Measurements from ENCODE around the gene GPR87.
A peak's percentile ranks its signal among the peaks of the same experiment; 100 is the strongest.

Gene GPR87

GRCh38 chr3:151322511-151322910 is 5.9 kb upstream of the GPR87 start (continued):
- TF ChIP-seq, protein P1, sequence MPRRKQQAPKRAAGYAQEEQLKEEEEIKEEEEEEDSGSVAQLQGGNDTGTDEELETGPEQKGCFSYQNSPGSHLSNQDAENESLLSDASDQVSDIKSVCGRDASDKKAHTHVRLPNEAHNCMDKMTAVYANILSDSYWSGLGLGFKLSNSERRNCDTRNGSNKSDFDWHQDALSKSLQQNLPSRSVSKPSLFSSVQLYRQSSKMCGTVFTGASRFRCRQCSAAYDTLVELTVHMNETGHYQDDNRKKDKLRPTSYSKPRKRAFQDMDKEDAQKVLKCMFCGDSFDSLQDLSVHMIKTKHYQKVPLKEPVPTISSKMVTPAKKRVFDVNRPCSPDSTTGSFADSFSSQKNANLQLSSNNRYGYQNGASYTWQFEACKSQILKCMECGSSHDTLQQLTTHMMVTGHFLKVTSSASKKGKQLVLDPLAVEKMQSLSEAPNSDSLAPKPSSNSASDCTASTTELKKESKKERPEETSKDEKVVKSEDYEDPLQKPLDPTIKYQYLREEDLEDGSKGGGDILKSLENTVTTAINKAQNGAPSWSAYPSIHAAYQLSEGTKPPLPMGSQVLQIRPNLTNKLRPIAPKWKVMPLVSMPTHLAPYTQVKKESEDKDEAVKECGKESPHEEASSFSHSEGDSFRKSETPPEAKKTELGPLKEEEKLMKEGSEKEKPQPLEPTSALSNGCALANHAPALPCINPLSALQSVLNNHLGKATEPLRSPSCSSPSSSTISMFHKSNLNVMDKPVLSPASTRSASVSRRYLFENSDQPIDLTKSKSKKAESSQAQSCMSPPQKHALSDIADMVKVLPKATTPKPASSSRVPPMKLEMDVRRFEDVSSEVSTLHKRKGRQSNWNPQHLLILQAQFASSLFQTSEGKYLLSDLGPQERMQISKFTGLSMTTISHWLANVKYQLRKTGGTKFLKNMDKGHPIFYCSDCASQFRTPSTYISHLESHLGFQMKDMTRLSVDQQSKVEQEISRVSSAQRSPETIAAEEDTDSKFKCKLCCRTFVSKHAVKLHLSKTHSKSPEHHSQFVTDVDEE (CRISPR knock-in tag; IDR thresholded peaks at IDR 0.05), result no peak
- TF ChIP-seq ZFP3 (CRISPR knock-in tag; IDR thresholded peaks at IDR 0.05), result no peak
- TF ChIP-seq PATZ1 (CRISPR knock-in tag; IDR thresholded peaks at IDR 0.05; ENCODE audit: borderline replicate concordance), result no peak
- TF ChIP-seq RARB (CRISPR knock-in tag; IDR thresholded peaks at IDR 0.05), result no peak
- TF ChIP-seq GLIS3 (CRISPR knock-in tag; IDR thresholded peaks at IDR 0.05), result no peak
- no peak for TF ChIP-seq ISL1 (CRISPR knock-in tag; IDR thresholded peaks at IDR 0.05)

DNA sequence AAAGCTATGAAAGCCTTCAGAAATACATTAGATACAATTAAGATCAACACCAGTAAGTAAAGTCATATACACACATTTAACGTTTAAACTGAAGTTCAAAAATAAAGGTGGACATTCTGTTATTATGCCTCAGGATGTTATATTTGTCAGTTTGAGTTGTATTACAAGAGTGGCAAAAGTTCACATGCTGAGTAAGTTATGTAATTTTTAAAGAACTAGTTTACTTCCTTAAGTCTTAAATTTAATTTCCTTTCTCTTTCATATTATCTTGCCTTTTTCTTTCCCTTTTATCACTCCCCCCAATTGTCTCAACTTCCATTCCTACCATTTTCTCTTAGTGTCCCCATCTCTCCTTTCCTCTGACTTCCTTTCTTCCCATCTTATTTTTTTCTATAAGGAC is 4.9 kb upstream of the GPR87 start:
- ATAC-seq, result no peak
- no peak for TF ChIP-seq ARNTL (CRISPR knock-in tag; IDR thresholded peaks at IDR 0.05; ENCODE audit: borderline replicate concordance, low read depth)

DNA sequence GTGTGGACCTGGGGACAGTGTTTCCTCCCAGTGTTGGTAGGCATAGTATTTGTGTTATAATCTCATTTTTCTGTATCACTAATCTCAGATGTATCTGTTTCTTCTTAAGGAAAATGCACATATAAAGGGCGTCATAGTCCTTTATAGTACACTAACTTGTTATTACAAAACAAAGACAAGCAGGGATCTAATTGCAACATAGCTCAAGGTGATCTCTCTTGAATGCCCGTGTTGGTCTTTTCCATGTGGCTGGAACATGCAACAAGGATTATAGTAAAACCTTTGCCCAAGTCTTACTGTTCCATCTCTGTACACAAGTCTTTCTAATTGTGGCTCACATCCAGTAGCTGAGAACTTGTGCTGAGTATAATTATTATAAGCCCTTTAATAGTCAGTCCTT is 3.5 kb upstream of the GPR87 start:
- no peak for ATAC-seq
- TF ChIP-seq, protein P2, sequence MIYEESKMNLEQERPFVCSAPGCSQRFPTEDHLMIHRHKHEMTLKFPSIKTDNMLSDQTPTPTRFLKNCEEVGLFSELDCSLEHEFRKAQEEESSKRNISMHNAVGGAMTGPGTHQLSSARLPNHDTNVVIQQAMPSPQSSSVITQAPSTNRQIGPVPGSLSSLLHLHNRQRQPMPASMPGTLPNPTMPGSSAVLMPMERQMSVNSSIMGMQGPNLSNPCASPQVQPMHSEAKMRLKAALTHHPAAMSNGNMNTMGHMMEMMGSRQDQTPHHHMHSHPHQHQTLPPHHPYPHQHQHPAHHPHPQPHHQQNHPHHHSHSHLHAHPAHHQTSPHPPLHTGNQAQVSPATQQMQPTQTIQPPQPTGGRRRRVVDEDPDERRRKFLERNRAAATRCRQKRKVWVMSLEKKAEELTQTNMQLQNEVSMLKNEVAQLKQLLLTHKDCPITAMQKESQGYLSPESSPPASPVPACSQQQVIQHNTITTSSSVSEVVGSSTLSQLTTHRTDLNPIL (CRISPR knock-in tag; IDR thresholded peaks at IDR 0.05; ENCODE audit: low read depth), result no peak
- TF ChIP-seq PATZ1 (CRISPR knock-in tag; IDR thresholded peaks at IDR 0.05; ENCODE audit: borderline replicate concordance), result no peak
- TF ChIP-seq ZNF565 (CRISPR knock-in tag; conservative IDR thresholded peaks at IDR 0.05; ENCODE audit: low read depth), result no peak
- TF ChIP-seq BACH2 (CRISPR knock-in tag; IDR thresholded peaks at IDR 0.05; ENCODE audit: borderline replicate concordance), result no peak
- no peak for TF ChIP-seq ZC3H10 (CRISPR knock-in tag; IDR thresholded peaks at IDR 0.05)
- no peak for TF ChIP-seq ARNTL (CRISPR knock-in tag; IDR thresholded peaks at IDR 0.05; ENCODE audit: borderline replicate concordance, low read depth)
- TF ChIP-seq, protein P3, sequence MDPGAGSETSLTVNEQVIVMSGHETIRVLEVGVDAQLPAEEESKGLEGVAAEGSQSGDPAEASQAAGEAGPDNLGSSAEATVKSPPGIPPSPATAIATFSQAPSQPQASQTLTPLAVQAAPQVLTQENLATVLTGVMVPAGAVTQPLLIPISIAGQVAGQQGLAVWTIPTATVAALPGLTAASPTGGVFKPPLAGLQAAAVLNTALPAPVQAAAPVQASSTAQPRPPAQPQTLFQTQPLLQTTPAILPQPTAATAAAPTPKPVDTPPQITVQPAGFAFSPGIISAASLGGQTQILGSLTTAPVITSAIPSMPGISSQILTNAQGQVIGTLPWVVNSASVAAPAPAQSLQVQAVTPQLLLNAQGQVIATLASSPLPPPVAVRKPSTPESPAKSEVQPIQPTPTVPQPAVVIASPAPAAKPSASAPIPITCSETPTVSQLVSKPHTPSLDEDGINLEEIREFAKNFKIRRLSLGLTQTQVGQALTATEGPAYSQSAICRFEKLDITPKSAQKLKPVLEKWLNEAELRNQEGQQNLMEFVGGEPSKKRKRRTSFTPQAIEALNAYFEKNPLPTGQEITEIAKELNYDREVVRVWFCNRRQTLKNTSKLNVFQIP (CRISPR knock-in tag; IDR thresholded peaks at IDR 0.05; ENCODE audit: borderline replicate concordance, low read depth), result no peak
- no peak for TF ChIP-seq TOX (CRISPR knock-in tag; IDR thresholded peaks at IDR 0.05; ENCODE audit: borderline replicate concordance)
- TF ChIP-seq CSDC2 (CRISPR knock-in tag; IDR thresholded peaks at IDR 0.05), result no peak
- TF ChIP-seq SNAI2 (CRISPR knock-in tag; IDR thresholded peaks at IDR 0.05), result no peak
- no peak for TF ChIP-seq ISL1 (CRISPR knock-in tag; IDR thresholded peaks at IDR 0.05)

DNA sequence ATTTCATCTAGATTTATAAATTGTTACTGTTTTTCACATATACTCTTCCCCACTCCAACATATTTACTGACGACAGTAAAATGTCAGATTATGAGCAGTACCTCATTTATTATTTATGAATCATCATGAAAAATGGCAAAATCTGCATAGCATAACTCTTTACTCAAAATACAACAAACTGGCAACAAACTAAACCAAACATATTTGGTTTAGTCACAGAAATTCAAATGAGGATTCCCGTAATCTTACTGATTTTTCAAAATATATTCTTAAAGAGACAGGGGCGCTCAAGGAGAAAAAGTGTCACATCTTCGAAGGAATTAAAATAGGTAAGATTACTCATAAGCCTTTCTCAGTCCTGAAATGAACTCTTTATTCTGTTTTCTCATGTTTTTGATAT is 3.0 kb upstream of the GPR87 start:
- ATAC-seq, result peak; percentile 70
- no peak for TF ChIP-seq TOX (CRISPR knock-in tag; IDR thresholded peaks at IDR 0.05; ENCODE audit: borderline replicate concordance)
- peak; percentile 41 for TF ChIP-seq ISL1 (CRISPR knock-in tag; IDR thresholded peaks at IDR 0.05)

DNA sequence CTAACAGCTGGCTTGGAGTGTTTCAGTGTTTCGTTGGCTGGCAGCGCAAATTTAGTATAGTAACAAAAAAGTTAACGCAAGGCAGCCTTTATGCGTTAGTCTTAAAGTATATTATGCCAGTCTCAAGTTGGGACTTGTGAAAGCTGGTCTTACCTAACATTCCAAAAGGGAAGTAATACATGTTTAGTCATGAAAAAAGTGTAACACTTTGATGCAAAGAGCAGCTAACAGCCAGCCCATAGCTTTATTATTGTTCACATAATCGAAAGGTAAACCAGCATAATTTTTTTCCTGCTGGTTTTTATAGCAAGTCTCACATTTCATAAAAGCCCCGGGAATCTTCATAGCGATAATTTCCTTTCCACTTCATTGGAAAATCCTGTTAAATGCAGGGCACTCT is 2.4 kb upstream of the GPR87 start:
- no peak; the same call in 2 of the 3 replicates for ATAC-seq
- TF ChIP-seq, protein P4, sequence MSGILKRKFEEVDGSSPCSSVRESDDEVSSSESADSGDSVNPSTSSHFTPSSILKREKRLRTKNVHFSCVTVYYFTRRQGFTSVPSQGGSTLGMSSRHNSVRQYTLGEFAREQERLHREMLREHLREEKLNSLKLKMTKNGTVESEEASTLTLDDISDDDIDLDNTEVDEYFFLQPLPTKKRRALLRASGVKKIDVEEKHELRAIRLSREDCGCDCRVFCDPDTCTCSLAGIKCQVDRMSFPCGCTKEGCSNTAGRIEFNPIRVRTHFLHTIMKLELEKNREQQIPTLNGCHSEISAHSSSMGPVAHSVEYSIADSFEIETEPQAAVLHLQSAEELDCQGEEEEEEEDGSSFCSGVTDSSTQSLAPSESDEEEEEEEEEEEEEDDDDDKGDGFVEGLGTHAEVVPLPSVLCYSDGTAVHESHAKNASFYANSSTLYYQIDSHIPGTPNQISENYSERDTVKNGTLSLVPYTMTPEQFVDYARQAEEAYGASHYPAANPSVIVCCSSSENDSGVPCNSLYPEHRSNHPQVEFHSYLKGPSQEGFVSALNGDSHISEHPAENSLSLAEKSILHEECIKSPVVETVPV (CRISPR knock-in tag; IDR thresholded peaks at IDR 0.05), result no peak
- no peak for TF ChIP-seq TCF4 (CRISPR knock-in tag; IDR thresholded peaks at IDR 0.05; ENCODE audit: borderline replicate concordance)
- TF ChIP-seq ISL1 (CRISPR knock-in tag; IDR thresholded peaks at IDR 0.05), result no peak
- no peak for TF ChIP-seq ZNF70 (CRISPR knock-in tag; IDR thresholded peaks at IDR 0.05)
- no peak for TF ChIP-seq PATZ1 (CRISPR knock-in tag; IDR thresholded peaks at IDR 0.05; ENCODE audit: borderline replicate concordance)
- TF ChIP-seq OSR1 (CRISPR knock-in tag; IDR thresholded peaks at IDR 0.05), result no peak
- no peak for TF ChIP-seq ESRRG (CRISPR knock-in tag; IDR thresholded peaks at IDR 0.05)
- no peak for TF ChIP-seq ZC3H10 (CRISPR knock-in tag; IDR thresholded peaks at IDR 0.05)
- no peak for TF ChIP-seq ZFP3 (CRISPR knock-in tag; IDR thresholded peaks at IDR 0.05)
- TF ChIP-seq PPARA (CRISPR knock-in tag; IDR thresholded peaks at IDR 0.05; ENCODE audit: borderline replicate concordance), result no peak
- no peak for TF ChIP-seq BACH2 (CRISPR knock-in tag; IDR thresholded peaks at IDR 0.05; ENCODE audit: borderline replicate concordance)
- TF ChIP-seq TOX (CRISPR knock-in tag; IDR thresholded peaks at IDR 0.05; ENCODE audit: borderline replicate concordance), result no peak
